GM19351 (cell line): ENCODE data around the gene DAP.
"Not testable (repeated sequence)": the region's sequence is repeated elsewhere in the genome, so short reads cannot be mapped to it uniquely, and the experiment has no call there.

Experiments
- ATAC-seq: cut with Tn5 transposase; IDR thresholded peaks from one replicate; pipeline ENCODE4 v1.9.1; 2021; ENCODE audit warnings: mild to moderate bottlenecking, moderate library complexity; ENCODE audit not compliant: unreplicated experiment

Gene DAP

DNA sequence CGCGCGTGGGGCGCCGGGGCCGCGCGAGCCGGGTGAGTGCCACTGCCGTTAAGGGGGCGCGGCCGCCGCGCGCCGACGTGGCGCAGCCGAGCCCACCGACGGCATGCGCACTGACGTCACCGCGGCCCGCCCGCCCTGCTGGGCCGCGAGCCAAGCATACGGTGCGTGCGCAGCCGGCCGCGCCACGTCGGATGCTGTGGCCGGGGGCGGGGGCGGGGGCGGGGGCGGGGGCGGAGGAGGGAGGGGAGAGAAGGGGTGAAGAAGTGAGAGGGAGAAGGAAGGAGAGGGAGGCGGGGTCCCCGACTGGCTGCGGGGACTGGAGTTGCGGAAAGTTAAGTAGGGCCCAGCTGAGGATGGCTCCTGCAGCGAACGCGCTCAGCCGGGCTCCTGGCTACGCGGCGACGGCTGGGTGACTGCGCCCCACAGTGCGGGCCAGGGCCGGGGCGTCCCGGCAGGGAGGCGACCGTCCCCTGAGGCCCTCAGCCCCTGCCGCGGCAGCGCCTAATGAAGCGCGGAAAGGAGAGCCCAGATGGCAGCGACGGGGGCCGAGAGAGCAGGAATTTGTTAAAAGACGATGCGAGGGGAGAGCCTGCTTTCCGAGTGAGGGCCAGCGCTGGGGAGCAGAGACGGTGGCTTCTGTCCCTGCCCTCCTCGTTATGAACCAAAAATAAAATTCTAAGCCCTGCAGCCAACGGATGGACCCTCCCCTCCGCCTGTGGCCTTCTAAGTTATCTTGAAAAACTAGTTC, at the start of gene DAP:
DAP (minus strand) TSS at position 50 of the 748 bp plus-strand sequence. CDS start 166 bp downstream, outside the sequence.
- peak; percentile 70 for ATAC-seq

GRCh38 chr5:10808347-10809226, 47.6 kb upstream of the DAP start:
- no peak for ATAC-seq

GRCh38 chr5:10801931-10802666, 41.1 kb upstream of the DAP start:
- no peak for ATAC-seq

GRCh38 chr5:10800852-10801251, 39.8 kb upstream of the DAP start:
- ATAC-seq, result no peak

- ATAC-seq, result no peak
These were observed 36.2 kb upstream of the DAP start for GRCh38 chr5:10797261-10797660.

DNA sequence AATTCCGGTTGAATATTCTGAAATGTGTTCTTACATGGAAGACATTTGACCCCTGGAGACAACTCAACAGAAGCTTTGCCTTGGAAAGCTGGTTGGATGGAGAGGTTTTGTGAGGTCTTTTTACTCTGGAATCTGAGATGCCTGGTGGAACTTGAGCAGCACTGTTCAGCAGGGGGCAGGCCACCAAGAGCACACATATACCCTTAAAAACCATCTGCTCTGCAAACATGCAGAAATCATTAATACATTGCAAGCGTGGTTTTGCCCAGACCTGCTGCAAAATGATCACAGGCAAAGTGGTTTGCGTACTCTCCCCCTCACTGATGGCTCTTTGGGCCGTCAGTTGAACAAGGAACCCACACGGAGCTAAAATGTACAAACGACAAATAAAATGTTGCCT, 32.8 kb upstream of the DAP start:
- ATAC-seq, result no peak

DNA sequence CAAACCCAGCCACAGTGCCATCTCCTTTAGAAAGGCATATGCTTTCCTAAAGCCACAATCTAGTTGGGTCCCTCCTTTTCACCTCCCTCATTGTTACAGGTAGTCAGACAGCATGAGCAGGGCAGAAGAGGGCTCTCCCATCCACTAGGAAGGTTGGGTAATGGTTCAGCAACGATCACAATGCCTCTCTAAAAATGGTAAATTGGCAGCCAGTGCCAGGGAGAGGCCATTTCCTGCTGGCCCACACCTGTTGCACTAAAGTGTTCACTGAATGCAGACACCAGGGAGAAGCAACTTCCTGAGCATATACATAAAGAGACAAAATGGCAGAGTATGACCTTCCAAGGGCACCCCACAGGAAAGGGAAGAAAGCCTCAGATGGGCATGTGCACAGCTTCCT, 31.3 kb upstream of the DAP start:
- ATAC-seq, result no peak

- ATAC-seq, result no peak
These were observed 28.7 kb upstream of the DAP start for GRCh38 chr5:10789726-10790125.

DNA sequence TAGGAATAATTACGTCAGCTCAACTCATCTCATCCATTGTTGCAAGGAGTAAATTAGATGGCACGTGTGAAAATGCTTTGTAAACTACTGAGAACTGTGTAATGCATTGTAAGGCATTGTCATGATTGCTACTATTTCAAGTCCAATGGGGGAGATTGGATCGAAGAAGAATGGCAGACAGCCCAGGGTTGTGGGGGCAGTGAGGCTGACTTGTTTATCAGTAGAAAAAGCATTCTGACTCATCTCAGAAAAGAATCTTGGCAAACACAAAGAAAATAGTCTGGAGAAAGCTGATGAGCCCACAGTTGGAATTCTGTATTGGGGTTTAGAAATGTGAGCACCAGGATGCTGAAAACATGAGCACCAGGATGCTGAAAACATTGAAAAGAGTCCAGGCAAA, 28.0 kb upstream of the DAP start:
- ATAC-seq, result no peak

- ATAC-seq, result no peak
These were observed 27.3 kb upstream of the DAP start for GRCh38 chr5:10788358-10788757.

GRCh38 chr5:10786835-10787234, 25.8 kb upstream of the DAP start:
- ATAC-seq, result no peak

GRCh38 chr5:10780208-10780607, 19.2 kb upstream of the DAP start:
- ATAC-seq, result not testable (repeated sequence)

DNA sequence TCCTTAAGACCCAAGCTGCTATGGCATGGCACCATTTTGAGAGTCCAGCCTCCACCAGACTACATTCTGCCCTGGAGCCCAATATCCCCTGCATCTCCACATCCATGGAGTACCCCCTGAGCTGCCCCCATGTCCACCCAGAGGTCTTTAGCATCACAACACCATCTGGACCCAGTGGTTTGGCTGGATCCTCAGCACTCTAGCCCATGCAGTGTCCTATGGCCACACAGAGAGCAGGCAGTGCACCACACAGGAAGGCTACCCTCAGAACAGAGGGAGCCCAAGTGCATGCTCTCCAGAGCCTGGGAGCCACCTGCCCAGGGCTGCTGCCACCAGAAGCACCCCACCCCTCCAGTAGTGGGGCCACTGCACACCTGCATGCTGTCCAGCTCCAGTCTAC, 18.6 kb upstream of the DAP start:
- no peak for ATAC-seq

GRCh38 chr5:10778179-10778910, 17.3 kb upstream of the DAP start:
- no peak for ATAC-seq

GRCh38 chr5:10775646-10776045, 14.6 kb upstream of the DAP start:
- ATAC-seq, result peak; percentile 67

DNA sequence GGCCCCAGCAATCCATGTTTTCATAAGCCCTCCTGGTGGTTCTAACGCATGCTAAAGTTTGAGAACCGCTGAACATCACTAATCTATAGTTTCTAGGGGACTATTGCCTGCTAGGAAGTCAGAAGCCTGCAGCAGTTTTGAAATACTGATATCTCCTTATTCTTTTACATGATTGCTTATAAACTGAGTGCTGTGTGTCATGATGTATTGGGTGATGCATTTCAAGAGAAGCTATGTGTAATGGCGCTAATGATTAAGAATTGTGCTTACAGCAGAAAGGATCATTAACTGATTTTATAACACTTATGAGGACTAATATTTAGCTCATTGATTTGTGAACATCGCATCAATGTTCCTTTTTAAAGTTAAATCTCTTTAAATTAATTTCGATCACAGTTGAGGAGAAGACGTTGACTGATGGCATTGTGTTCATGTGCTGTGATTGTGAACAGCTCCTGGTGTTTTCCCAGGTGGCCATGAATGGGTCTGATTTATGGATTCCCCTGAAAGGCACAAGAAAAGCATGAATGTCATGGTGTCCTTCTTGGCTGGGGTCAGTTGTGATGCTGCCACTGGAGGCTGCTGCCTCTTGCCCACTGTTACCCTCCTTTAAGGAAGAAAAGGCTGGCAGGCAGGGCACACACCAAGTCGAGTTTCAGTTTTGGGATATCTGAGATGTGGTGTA, 12.0 kb upstream of the DAP start:
- no peak for ATAC-seq

GRCh38 chr5:10768328-10768899, 7.4 kb upstream of the DAP start:
- ATAC-seq, result no peak

DNA sequence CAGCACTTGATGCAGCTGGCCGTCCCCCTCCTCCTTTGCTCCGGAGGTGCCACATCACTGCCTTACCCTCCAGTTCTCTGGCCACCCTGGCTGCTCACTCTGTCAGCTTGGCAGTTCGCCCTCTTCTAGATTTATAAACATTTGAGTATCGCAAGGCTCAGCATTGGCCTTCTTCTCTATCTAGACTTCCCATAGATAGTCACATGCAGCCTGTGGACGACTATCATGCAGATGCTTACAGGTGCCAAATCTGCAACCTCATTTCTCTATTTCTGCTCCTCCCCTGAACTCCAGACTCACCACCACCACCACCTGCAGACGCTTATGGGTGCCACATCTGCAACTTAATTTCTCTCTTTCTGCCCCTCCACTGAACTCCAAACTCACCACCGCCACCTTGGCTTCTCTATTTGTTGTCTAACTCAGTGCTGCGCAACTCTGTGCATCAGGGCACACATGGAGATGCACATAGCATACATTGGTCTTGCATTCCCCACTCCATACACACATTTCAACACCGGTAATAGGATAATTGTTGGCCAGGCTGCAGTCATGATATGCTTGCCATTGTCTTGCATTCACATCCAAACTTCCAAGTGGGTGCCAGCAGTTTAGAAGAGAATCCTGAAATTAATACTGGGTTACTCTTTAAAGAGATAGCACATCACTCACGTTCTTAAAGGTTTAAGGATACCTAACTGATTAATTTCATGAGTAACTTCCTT, 1.9 kb upstream of the DAP start:
- ATAC-seq, result no peak
